CD4-positive, alpha-beta memory T cell (primary cell): ENCODE data around the gene PCLO. TPM values are rescaled to one million over a fixed set of nuclear protein-coding genes. Genes with fewer than 3 reads are reported as not detected.
"Not testable (repeated sequence)": the region's sequence is repeated elsewhere in the genome, so short reads cannot be mapped to it uniquely, and the experiment has no call there.

Experiments used
- CTCF ChIA-PET: fragments of 350-600 bp; sonication (Branson Sonifier 250); formaldehyde crosslinking; loops from one replicate; lab custom pipeline; 2021; ENCODE audit warnings: inconsistent platforms; ENCODE audit not compliant: partially characterized antibody; lab: Charles Lee
- POLR2A ChIA-PET: fragments of 350-600 bp; sonication (Branson Sonifier 250); formaldehyde crosslinking; loops from one replicate; lab custom pipeline; 2021; ENCODE audit not compliant: partially characterized antibody; lab: Charles Lee
- DNase-seq, 5 donors: peaks; one replicate each; pipeline versions ENCODE4 v3.0.0 to v3.0.0-alpha.2; 2020 to 2022; ENCODE audit warnings: mixed read lengths in 1 of 5
- H3K27ac ChIP-seq: one replicate; pipeline ENCODE4 v1.7.0; 2013; ENCODE audit warnings: low read depth, low read length
- H3K27me3 ChIP-seq: 2 replicates; pipeline ENCODE4 v1.7.0; 2013; ENCODE audit warnings: mild to moderate bottlenecking, low read length, moderate library complexity; ENCODE audit not compliant: insufficient read depth
- H3K36me3 ChIP-seq: 2 replicates; pipeline ENCODE4 v1.7.0; 2013; ENCODE audit warnings: mild to moderate bottlenecking, low read length, moderate library complexity; ENCODE audit not compliant: insufficient read depth
- H3K4me1 ChIP-seq: 2 replicates; pipeline ENCODE4 v1.7.0; 2013; ENCODE audit warnings: mild to moderate bottlenecking, low read length, moderate library complexity; ENCODE audit not compliant: insufficient read depth
- H3K4me3 ChIP-seq, 2 donors: one replicate each; pipeline ENCODE4 v1.7.0; 2013; ENCODE audit warnings: low read length in 2 of 2, mild to moderate bottlenecking in 1 of 2
- H3K9me3 ChIP-seq, 2 donors: one replicate each; pipeline ENCODE4 v1.7.0; 2013; ENCODE audit warnings: low read length in 2 of 2, control low read depth in 1 of 2; ENCODE audit not compliant: control insufficient read depth in 1 of 2
- H3K27ac Mint-ChIP-seq, 7 donors: one replicate each; pipeline ENCODE4 v1.8.0; 2020 to 2021; ENCODE audit warnings: mixed read lengths in 7 of 7, mild to moderate bottlenecking in 6 of 7, inconsistent platforms in 3 of 7, moderate library complexity in 3 of 7
- H3K27me3 Mint-ChIP-seq, 2 donors: one replicate each; pipeline ENCODE4 v1.8.0; 2020 to 2021; ENCODE audit warnings: mixed read lengths in 2 of 2
- H3K36me3 Mint-ChIP-seq, 2 donors: one replicate each; pipeline ENCODE4 v1.8.0; 2020 to 2021; ENCODE audit warnings: mixed read lengths in 2 of 2, inconsistent platforms in 1 of 2, mild to moderate bottlenecking in 1 of 2
- H3K4me1 Mint-ChIP-seq, 4 donors: one replicate each; pipeline ENCODE4 v1.8.0; 2020 to 2021; ENCODE audit warnings: mixed read lengths in 4 of 4, mild to moderate bottlenecking in 1 of 4
- H3K4me3 Mint-ChIP-seq, 8 donors: one replicate each; pipeline ENCODE4 v1.8.0; 2020 to 2021; ENCODE audit warnings: mixed read lengths in 8 of 8, mild to moderate bottlenecking in 7 of 8, moderate library complexity in 6 of 8, inconsistent platforms in 3 of 8
- H3K9me3 Mint-ChIP-seq, 8 donors: one replicate each; pipeline ENCODE4 v1.8.0; 2020 to 2021; ENCODE audit warnings: mixed read lengths in 8 of 8, mild to moderate bottlenecking in 5 of 8, inconsistent platforms in 3 of 8, moderate library complexity in 1 of 8
- intact Hi-C: fragments of 100-400 bp; cut with micrococcal nuclease; formaldehyde crosslinking; loops from one replicate; pipeline ENCODE4 v1.15.1; 2023
- polyA plus RNA-seq, 2 donors: library from polyadenylated mRNA; unstranded; fragments of 300-500 nt; fragmentation: Illumina TruSeq; gene quantifications; one replicate each; pipeline ENCODE4 v1.2.3, GENCODE V29; 2021
- total RNA-seq, 2 experiments: library from RNA; stranded (reverse); gene quantifications; one replicate each; pipeline ENCODE4 v1.2.3, GENCODE V29; 2021

The PCLO gene
- total and polyA plus RNA-seq, 4 experiments from 2014 or later: 0.03 TPM; not detected in 3

GRCh38 chr7:82932516-82932915 is 230.2 kb downstream of the PCLO start:
- CTCF ChIA-PET: no interaction called here
- Histone ChIP-seq H3K4me3 (no peak overlapping the region), H3K36me3 (no peaks in the 10 kb centered on the region), H3K27me3 (no peaks in the 10 kb centered on the region), H3K4me1 (no peaks in the 10 kb centered on the region), H3K9me3 (no peaks in the 10 kb centered on the region), H3K27ac (no peak overlapping the region)
- Mint-ChIP-seq H3K9me3 (peaks cover 0 to 18% (median 3%) of the 10 kb centered on the region in 8 donors), H3K4me1 (no peaks in the 10 kb centered on the region), H3K27ac (no peak overlapping the region), H3K36me3 (no peaks in the 10 kb centered on the region), H3K4me3 (no peak overlapping the region), H3K27me3 (no peaks in the 10 kb centered on the region)
- intact Hi-C loops: no loop called here
- POLR2A ChIA-PET: no interaction called here
- no peak for DNase-seq

DNA sequence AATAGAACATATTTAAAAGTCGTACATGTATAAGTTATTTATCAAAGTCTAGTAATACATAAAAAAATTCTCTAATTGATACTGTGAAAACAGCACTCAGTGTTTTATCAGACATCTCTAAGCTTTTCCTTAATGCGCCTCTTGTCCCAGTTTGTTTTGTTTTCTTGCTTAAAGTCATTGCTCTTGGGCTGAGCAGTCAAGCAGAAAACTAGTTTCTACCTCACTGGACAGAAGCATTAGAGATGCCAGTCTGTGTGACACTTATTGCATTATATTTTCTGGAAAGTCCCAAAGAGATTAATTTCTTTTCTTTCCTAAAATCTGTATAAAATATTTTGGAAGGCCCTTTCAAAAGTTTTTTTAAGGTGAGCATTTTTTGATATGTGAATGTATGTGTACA is 236.2 kb downstream of the PCLO start:
- ChIA-PET CTCF (no interaction called here), POLR2A (no interaction called here)
- Histone ChIP-seq H3K9me3 (no peaks in the 10 kb centered on the region), H3K4me3 (no peak overlapping the region), H3K27ac (no peak overlapping the region), H3K27me3 (no peaks in the 10 kb centered on the region), H3K36me3 (no peaks in the 10 kb centered on the region), H3K4me1 (no peaks in the 10 kb centered on the region)
- Mint-ChIP-seq H3K4me1 (no peaks in the 10 kb centered on the region), H3K27ac (no peak overlapping the region), H3K9me3 (peaks cover 0 to 20% (median 3%) of the 10 kb centered on the region in 8 donors), H3K36me3 (no peaks in the 10 kb centered on the region), H3K27me3 (no peaks in the 10 kb centered on the region), H3K4me3 (no peak overlapping the region)
- intact Hi-C loops: no loop called here
- no peak for DNase-seq

DNA sequence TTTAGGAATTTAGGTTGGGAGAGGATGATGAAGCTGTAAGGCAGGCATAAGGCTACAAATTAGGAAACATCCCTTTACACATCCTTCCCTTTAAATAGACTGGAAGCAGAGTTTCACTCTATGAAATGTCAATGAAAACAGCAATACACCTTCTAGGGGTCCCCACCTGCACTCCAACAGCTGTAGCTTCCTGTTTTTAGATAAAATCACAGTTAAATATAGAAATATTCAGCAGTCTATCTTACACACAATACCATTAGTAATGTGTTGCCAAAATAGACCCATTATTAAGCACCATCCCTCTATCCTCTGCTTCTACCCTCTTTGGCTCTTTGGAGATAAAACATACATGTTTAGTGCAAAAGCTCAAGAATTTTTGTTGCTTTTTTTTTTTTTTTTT is 237.4 kb downstream of the PCLO start:
- H3K27me3 ChIP-seq: no peaks in the 10 kb centered on the region
- no peaks in the 10 kb centered on the region for H3K4me1 ChIP-seq
- Mint-ChIP-seq H3K4me3 (no peak overlapping the region), H3K27ac (no peak overlapping the region), H3K9me3 (peaks cover 0 to 15% (median 4%) of the 10 kb centered on the region in 8 donors), H3K36me3 (no peaks in the 10 kb centered on the region), H3K4me1 (no peaks in the 10 kb centered on the region), H3K27me3 (no peaks in the 10 kb centered on the region)
- POLR2A ChIA-PET: no interaction called here
- H3K36me3 ChIP-seq: no peaks in the 10 kb centered on the region
- no peak for DNase-seq
- intact Hi-C loops: no loop called here
- CTCF ChIA-PET: no interaction called here
- no peaks in the 10 kb centered on the region for H3K9me3 ChIP-seq
- no peak overlapping the region for H3K27ac ChIP-seq
- H3K4me3 ChIP-seq: no peak overlapping the region

DNA sequence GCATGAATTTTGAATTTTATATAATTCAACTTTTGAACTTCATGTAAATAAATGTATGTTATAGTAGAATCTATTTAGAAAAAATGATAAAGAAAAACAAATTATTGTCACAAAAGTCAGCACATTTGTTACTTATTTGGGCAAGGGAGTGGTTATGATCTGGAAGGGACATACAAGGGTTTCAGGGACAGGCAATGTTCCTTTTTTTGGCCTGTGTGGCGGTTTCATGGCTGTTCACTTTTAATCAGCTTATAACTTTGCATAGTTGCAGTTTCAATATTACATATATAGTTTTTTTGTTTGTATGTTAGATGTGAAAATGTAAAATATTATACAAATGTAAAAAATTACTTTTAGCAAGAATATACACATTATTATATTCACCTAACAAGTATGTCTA is 256.2 kb downstream of the PCLO start:
- H3K27me3 Mint-ChIP-seq: no peaks in the 10 kb centered on the region
- peaks cover 0 to 13% (median 4%) of the 10 kb centered on the region in 8 donors for H3K9me3 Mint-ChIP-seq
- no peak overlapping the region for H3K27ac Mint-ChIP-seq
- DNase-seq: no peak
- H3K4me1 ChIP-seq: no peaks in the 10 kb centered on the region
- no peak overlapping the region for H3K4me3 ChIP-seq
- no peaks in the 10 kb centered on the region for H3K27me3 ChIP-seq
- H3K36me3 Mint-ChIP-seq: no peaks in the 10 kb centered on the region
- H3K4me1 Mint-ChIP-seq: no peaks in the 10 kb centered on the region
- CTCF ChIA-PET: no interaction called here
- intact Hi-C loops: no loop called here
- H3K36me3 ChIP-seq: no peaks in the 10 kb centered on the region
- H3K27ac ChIP-seq: no peak overlapping the region
- POLR2A ChIA-PET: no interaction called here
- H3K9me3 ChIP-seq: no peaks in the 10 kb centered on the region
- H3K4me3 Mint-ChIP-seq: no peak overlapping the region

DNA sequence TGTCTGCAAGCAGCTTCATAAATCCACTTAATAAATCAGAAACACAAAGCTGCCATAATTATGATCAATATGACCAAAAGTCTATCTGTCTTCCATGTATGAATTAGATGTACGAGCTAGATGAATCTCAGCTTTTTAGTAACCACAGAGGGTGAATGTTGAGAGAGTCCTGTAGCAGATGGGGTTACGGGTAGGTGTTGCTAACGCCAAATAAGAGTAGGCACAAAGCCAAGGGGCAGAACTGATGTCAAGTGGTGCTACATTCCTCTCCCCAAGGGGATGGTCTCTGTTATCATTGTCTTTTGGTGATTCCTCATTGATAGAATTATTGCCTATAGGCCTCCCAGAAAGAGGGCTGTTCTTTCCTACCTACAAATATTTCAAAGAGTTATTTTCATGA is 257.8 kb downstream of the PCLO start:
- intact Hi-C loops: no loop called here
- Histone ChIP-seq H3K9me3 (no peaks in the 10 kb centered on the region), H3K36me3 (no peaks in the 10 kb centered on the region), H3K4me1 (no peaks in the 10 kb centered on the region), H3K4me3 (no peak overlapping the region), H3K27ac (no peak overlapping the region), H3K27me3 (no peaks in the 10 kb centered on the region)
- Mint-ChIP-seq H3K4me3 (no peak overlapping the region), H3K27me3 (no peaks in the 10 kb centered on the region), H3K9me3 (peaks cover 0 to 13% (median 4%) of the 10 kb centered on the region in 8 donors), H3K36me3 (no peaks in the 10 kb centered on the region), H3K27ac (no peak overlapping the region), H3K4me1 (no peaks in the 10 kb centered on the region)
- DNase-seq: no peak
- ChIA-PET POLR2A (no interaction called here), CTCF (no interaction called here)

DNA sequence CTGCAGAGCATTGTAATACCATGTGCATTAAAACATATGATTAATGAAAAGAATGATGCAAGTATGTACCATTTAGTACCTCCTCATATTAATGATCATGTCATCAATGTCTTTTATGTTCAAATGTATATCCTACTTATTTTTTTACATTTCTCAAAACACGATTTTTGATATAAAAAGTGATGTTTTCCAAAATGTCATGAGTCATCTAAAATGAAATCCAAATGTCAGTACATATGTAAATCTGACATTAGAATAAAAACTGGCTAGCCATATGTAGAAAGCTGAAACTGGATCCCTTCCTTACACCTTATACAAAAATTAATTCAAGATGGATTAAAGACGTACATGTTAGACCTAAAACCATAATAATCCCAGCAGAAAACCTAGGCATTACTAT is 261.6 kb downstream of the PCLO start:
- peaks cover 0 to 11% (median 1%) of the 10 kb centered on the region in 8 donors for H3K9me3 Mint-ChIP-seq
- H3K36me3 Mint-ChIP-seq, CTCF ChIA-PET, H3K27ac Mint-ChIP-seq, H3K36me3 ChIP-seq, H3K4me1 Mint-ChIP-seq, H3K9me3 ChIP-seq, H3K4me3 Mint-ChIP-seq, H3K4me3 ChIP-seq, H3K27ac ChIP-seq, H3K4me1 ChIP-seq, H3K27me3 ChIP-seq, DNase-seq, H3K27me3 Mint-ChIP-seq, POLR2A ChIA-PET, intact Hi-C loops: not testable (repeated sequence)

DNA sequence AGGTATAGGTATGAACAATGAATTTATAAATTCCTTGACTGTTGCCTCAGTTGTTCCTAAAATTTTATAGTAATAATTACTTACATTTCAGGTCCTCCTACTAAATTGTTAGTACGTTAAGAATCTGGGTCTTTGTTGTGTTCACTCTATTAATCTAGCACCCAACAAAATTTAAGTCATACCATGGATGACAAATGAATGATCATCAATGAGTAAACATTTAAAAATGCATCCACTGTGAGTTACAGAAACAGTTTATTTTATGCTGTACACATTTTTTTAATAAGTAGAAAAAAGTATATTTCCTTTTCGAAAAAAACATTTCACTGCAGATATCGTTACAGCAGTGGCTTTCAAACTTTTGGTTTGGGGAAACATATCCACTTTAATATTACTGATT is 265.2 kb downstream of the PCLO start:
- Histone ChIP-seq H3K4me3 (no peak overlapping the region), H3K27me3 (no peaks in the 10 kb centered on the region), H3K36me3 (no peaks in the 10 kb centered on the region), H3K9me3 (no peaks in the 10 kb centered on the region), H3K4me1 (no peaks in the 10 kb centered on the region), H3K27ac (no peak overlapping the region)
- Mint-ChIP-seq H3K4me1 (no peaks in the 10 kb centered on the region), H3K27ac (no peak overlapping the region), H3K36me3 (no peaks in the 10 kb centered on the region), H3K4me3 (no peak overlapping the region), H3K9me3 (peaks cover 0 to 5% (median 3%) of the 10 kb centered on the region in 8 donors), H3K27me3 (no peaks in the 10 kb centered on the region)
- DNase-seq: no peak
- CTCF ChIA-PET: no interaction called here
- POLR2A ChIA-PET: no interaction called here
- intact Hi-C loops: no loop called here

GRCh38 chr7:82894341-82894740 is 268.3 kb downstream of the PCLO start:
- H3K36me3 ChIP-seq, H3K4me3 ChIP-seq, H3K27ac ChIP-seq, H3K27ac Mint-ChIP-seq, H3K36me3 Mint-ChIP-seq, POLR2A ChIA-PET, H3K4me3 Mint-ChIP-seq, H3K27me3 Mint-ChIP-seq, H3K4me1 Mint-ChIP-seq, H3K4me1 ChIP-seq, H3K9me3 ChIP-seq, CTCF ChIA-PET, intact Hi-C loops, DNase-seq, H3K27me3 ChIP-seq: not testable (repeated sequence)
- peaks cover 0 to 11% (median 4%) of the 10 kb centered on the region in 8 donors for H3K9me3 Mint-ChIP-seq
